K562 (cell line): Measurements from ENCODE around the gene MFAP5. TPM values are rescaled to one million over a fixed set of nuclear protein-coding genes. Genes with fewer than 3 reads are reported as not detected.
A peak's percentile ranks its signal among the peaks of the same experiment; 100 is the strongest.

ENCODE experiments used
- ATAC-seq: fragments of 200-7000 bp; cut with Tn5 transposase; 3 replicates; pipeline ENCODE4 v1.9.1; 2020; ENCODE audit warnings: moderate library complexity
- BruUV-seq: library from RNA; stranded (reverse); fragments of 400-500 nt; replicated peaks from 2 replicates; lab custom pipeline; 2021; lab: Mats Ljungman, UMichigan
- CTCF ChIA-PET: fragments of 300-600 bp; formaldehyde crosslinking; extraction: SDS; loops from one replicate; lab custom pipeline; 2021; ENCODE audit warnings: low intra/inter-chr PET ratio; lab: Yijun Ruan, JAX
- POLR2A ChIA-PET: fragments of 300-600, 350-650 bp; sonication (Branson Sonifier 250); formaldehyde crosslinking; extraction: SDS; loops from one replicate; lab custom pipeline; 2021; ENCODE audit warnings: antibody characterized with exemption, inconsistent platforms; lab: Yijun Ruan, JAX
- DNase-seq, 4 experiments: peaks; one replicate each; pipeline versions ENCODE4 v3.0.0 to v3.0.0-alpha.2; 2011 to 2018; ENCODE audit warnings: low spot score in 3 of 4, mixed read lengths in 3 of 4; ENCODE audit errors: extremely low read depth in 1 of 4
- FAIRE-seq: peaks from 2 replicates; lab custom pipeline; 2011; peaks lifted over from hg19 to GRCh38; lab: Jason Lieb, UNC
- H2AFZ ChIP-seq: 2 replicates; pipeline ENCODE4 v1.6.0; 2011; ENCODE audit warnings: low read depth, low read length, control low read depth, inconsistent platforms
- H3K27ac ChIP-seq: fragments of 200-600 bp; 3 replicates; pipeline ENCODE4 v1.8.0; 2011; ENCODE audit warnings: low read depth, mild to moderate bottlenecking, control low read depth, inconsistent platforms, low read length, moderate library complexity, mixed read lengths; ENCODE audit errors: extremely low read depth
- H3K27me3 ChIP-seq, 2 experiments: fragments of 300-600 bp in 1 of 2; 2 replicates in 1 of 2; 3 replicates in 1 of 2; pipeline versions ENCODE4 v1.6.0 to v1.8.0; 2011; ENCODE audit warnings: inconsistent platforms in 2 of 2, low read length in 2 of 2, mild to moderate bottlenecking in 1 of 2, mixed read lengths in 1 of 2, moderate library complexity in 1 of 2; ENCODE audit not compliant: control insufficient read depth in 2 of 2, insufficient read depth in 2 of 2
- H3K36me3 ChIP-seq: fragments of 300-600 bp; 3 replicates; pipeline ENCODE4 v1.8.0; 2011; ENCODE audit warnings: mild to moderate bottlenecking, low read length, inconsistent platforms; ENCODE audit not compliant: control insufficient read depth, insufficient read depth
- H3K4me1 ChIP-seq, 2 experiments: fragments of 200-600 bp in 1 of 2; replicated peaks in 1 of 2; 2 replicates in 1 of 2; 3 replicates in 1 of 2; pipeline versions ENCODE4 v1.5.1 to v1.8.0; 2011; ENCODE audit warnings: inconsistent platforms in 2 of 2, low read length in 2 of 2, mild to moderate bottlenecking in 1 of 2, mixed read lengths in 1 of 2, moderate library complexity in 1 of 2; ENCODE audit not compliant: control insufficient read depth in 2 of 2, insufficient read depth in 2 of 2
- H3K4me2 ChIP-seq: 2 replicates; pipeline ENCODE4 v1.6.1; 2011; ENCODE audit warnings: low read length, control low read depth, inconsistent platforms, mixed read lengths; ENCODE audit not compliant: insufficient read depth
- H3K4me3 ChIP-seq: fragments of 200-600 bp; sonication (generic), shearing (Covaris generic); 2 replicates; pipeline ENCODE4 v1.5.1; 2016; ENCODE audit warnings: control low read depth, inconsistent platforms
- H3K79me2 ChIP-seq: fragments of 200-600 bp; 3 replicates; pipeline ENCODE4 v1.8.0; 2011; ENCODE audit warnings: low read length, inconsistent platforms; ENCODE audit not compliant: control insufficient read depth, insufficient read depth
- H3K9ac ChIP-seq, 2 experiments: 2 replicates each; pipeline versions ENCODE4 v1.6.0 to v1.6.1; 2011; ENCODE audit warnings: low read depth in 2 of 2, low read length in 2 of 2, control low read depth in 1 of 2, inconsistent platforms in 1 of 2, mild to moderate bottlenecking in 1 of 2, mixed read lengths in 1 of 2; ENCODE audit not compliant: insufficient read depth in 1 of 2
- H3K9me1 ChIP-seq: one replicate; pipeline ENCODE4 v1.6.0; 2011; ENCODE audit warnings: inconsistent platforms, mild to moderate bottlenecking, low read length, moderate library complexity; ENCODE audit not compliant: control insufficient read depth, insufficient read depth
- H3K9me3 ChIP-seq: replicated peaks from 2 replicates; pipeline ENCODE4 v1.5.1; 2011; ENCODE audit warnings: low read depth, low read length, inconsistent platforms; ENCODE audit not compliant: control insufficient read depth, insufficient read depth
- H4K20me1 ChIP-seq: replicated peaks from 2 replicates; pipeline ENCODE4 v1.6.1; 2011; ENCODE audit warnings: low read length, inconsistent platforms, mixed read lengths; ENCODE audit not compliant: control insufficient read depth, insufficient read depth
- ARID2 ChIP-seq: fragments of 450-650 bp; IDR thresholded peaks from 2 replicates; pipeline ENCODE4 v1.6.1; 2017; ENCODE audit warnings: antibody characterized with exemption, mild to moderate bottlenecking
- CHD1 ChIP-seq: fragments of 200-600 bp; sonication (generic); IDR thresholded peaks from one replicate; pipeline ENCODE4 v1.6.1; 2012; ENCODE audit warnings: mild to moderate bottlenecking, moderate library complexity, low read length, inconsistent platforms
- DACH1 ChIP-seq: fragments of 450-650 bp; IDR thresholded peaks from 2 replicates; pipeline ENCODE4 v1.6.1; 2018; ENCODE audit not compliant: partially characterized antibody
- DIDO1 ChIP-seq: fragments of 450-650 bp; IDR thresholded peaks from 2 replicates; pipeline ENCODE4 v1.6.1; 2016; ENCODE audit warnings: low read depth, missing biosample characterization, missing genetic modification characterization
- HDAC2 ChIP-seq: fragments of 450-650 bp; IDR thresholded peaks from 2 replicates; pipeline ENCODE4 v1.6.1; 2016; ENCODE audit warnings: mild to moderate bottlenecking
- HMGN3 ChIP-seq: IDR thresholded peaks from 2 replicates; pipeline ENCODE4 v1.6.1; 2011; ENCODE audit warnings: borderline replicate concordance, low read depth, mild to moderate bottlenecking, mixed read lengths, low read length; ENCODE audit not compliant: insufficient read length; ENCODE audit errors: extremely low read depth
- HNRNPLL ChIP-seq: fragments of 200-400 bp; formaldehyde crosslinking; IDR thresholded peaks from 2 replicates; pipeline ENCODE4 v1.6.1; 2017; ENCODE audit warnings: low read length, low read depth, mild to moderate bottlenecking; ENCODE audit not compliant: poor library complexity, severe bottlenecking
- MTA1 ChIP-seq: fragments of 450-650 bp; IDR thresholded peaks from 2 replicates; pipeline ENCODE4 v1.6.1; 2017; ENCODE audit warnings: borderline replicate concordance
- RAD51 ChIP-seq: fragments of 450-650 bp; IDR thresholded peaks from 2 replicates; pipeline ENCODE4 v1.7.1; 2016; ENCODE audit warnings: low read depth, mild to moderate bottlenecking, borderline replicate concordance
- STAT5A ChIP-seq: IDR thresholded peaks from 2 replicates; pipeline ENCODE4 v1.6.1; 2012; ENCODE audit warnings: low read length, inconsistent platforms, borderline replicate concordance
- ZBTB8A ChIP-seq: fragments of 450-650 bp; IDR thresholded peaks from 2 replicates; pipeline ENCODE4 v1.6.1; 2018; ENCODE audit warnings: mild to moderate bottlenecking, moderate library complexity; ENCODE audit not compliant: partially characterized antibody
- ZNF41 ChIP-seq: fragments of 250-450 bp; sonication (Bioruptor Pico); conservative IDR thresholded peaks from 2 replicates; pipeline ENCODE4 v1.4.0; 2020; ENCODE audit warnings: mild to moderate bottlenecking
- WGBS: fragments of 100-300 bp; shearing (Covaris generic); methylation state at CpG from one replicate; pipeline ENCODE4 v1.1.6; 2016; ENCODE audit warnings: low coverage, mixed read lengths; ENCODE audit not compliant: insufficient coverage; ENCODE audit errors: missing lambda C conversion rate; 5-methylcytosine and 5-hydroxymethylcytosine counted together
- in situ Hi-C: fragments of 300-500 bp; cut with MboI; formaldehyde crosslinking; loops from 4 replicates; pipeline ENCODE4 v1.15.0; 2018; ENCODE audit warnings: inconsistent platforms, mixed read lengths
- intact Hi-C: fragments of 100-400 bp; cut with micrococcal nuclease; formaldehyde crosslinking; loops from 2 replicates; pipeline ENCODE4 v1.14.2; 2022
- polyA plus RNA-seq, 8 experiments: library from polyadenylated mRNA; depleted of rRNA in 4 of 8; stranded (reverse) in 5 of 8; unstranded in 3 of 8; fragments of >200 nt; fragmentation: Nextera tagmentation in 2 of 8; fragmentation: Illumina TruSeq in 1 of 8; extraction: Ambion mirVana in 2 of 8; extraction: Trizol in 1 of 8; gene quantifications; 2 replicates each; pipeline versions ENCODE4 v1.2.1 to v1.2.3, GENCODE V29; 2011 to 2014; ENCODE audit warnings: inconsistent platforms in 1 of 8, missing spikeins in 1 of 8
- total RNA-seq, 7 experiments: library from RNA; depleted of rRNA in 6 of 7; stranded (reverse); fragments of >200 nt in 6 of 7; fragmentation: Illumina TruSeq in 2 of 7; extraction: Trizol in 2 of 7; gene quantifications; 2 replicates each; pipeline versions ENCODE4 v1.2.1 to v1.2.3, GENCODE V29; 2011 to 2021; ENCODE audit warnings: low replicate concordance in 1 of 7
- TF ChIP-seq, protein P1 (sequence below): fragments of 450-650 bp; formaldehyde crosslinking; IDR thresholded peaks from 2 replicates; pipeline ENCODE4 v1.4.0; 2022; ENCODE audit warnings: missing genetic modification characterization
- TF ChIP-seq, protein P2 (sequence below): fragments of 250-450 bp; sonication (Bioruptor Pico); IDR thresholded peaks from 2 replicates; pipeline ENCODE4 v1.9.0; 2021; ENCODE audit warnings: mild to moderate bottlenecking, inconsistent platforms
- TF ChIP-seq, protein P3 (sequence below): fragments of 250-450 bp; sonication (Bioruptor Pico); IDR thresholded peaks from 2 replicates; pipeline ENCODE4 v1.8.0; 2021; ENCODE audit warnings: moderate library complexity, mild to moderate bottlenecking, inconsistent platforms

MFAP5 gene
- total and polyA plus RNA-seq, 9 of the 15 experiments (the other 6 are each of a cell fraction or from before 2014, with no cell fraction given) = not detected

DNA sequence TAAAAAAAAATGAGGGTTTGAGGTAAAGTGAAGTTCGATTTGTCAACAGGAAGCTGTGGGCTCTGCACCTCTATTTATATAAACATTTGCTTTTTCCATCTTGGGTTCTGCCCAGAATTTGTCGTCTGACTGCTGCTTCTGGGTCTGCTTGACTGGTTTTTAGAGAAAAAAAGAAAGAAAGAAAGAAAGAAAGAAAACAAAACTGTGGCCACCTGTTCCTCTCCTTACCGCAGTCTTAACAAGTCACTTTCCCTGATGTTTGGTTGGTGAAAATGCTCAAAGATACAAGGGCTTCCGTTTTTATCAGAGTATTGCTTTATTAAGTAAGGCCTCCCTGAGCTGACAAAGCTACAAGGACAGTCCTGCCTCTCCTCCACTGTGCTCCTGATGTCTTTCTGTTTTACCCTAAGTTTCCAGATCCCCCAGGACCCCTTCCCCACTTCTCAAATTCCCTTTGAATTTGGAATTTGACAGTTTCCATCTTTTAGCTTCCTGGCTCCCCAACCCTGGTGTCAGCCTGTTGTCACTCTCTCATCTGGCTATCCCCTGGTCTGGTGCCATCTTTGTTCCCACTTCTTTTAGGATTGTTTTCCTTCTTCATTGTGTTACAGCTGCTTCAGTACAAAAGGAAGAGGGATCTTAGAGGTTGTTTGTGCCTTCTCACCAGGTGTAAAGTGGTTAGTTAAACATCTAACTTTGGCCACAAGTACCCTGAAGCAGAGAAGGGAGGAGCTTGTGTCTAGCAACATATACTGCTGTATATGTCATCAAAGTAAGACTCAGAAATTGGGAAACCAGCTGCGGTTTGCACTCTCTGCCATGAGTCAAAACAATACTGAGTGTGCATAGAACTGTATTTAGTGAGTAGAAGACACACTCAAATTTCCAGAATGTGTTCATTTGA lies 18.0 kb downstream of the MFAP5 start (continued):
- TF ChIP-seq CHD1 (no peak), MTA1 (no peak), ARID2 (no peak), HMGN3 (no peak), ZNF41 (CRISPR knock-in tag) (no peak), RAD51 (no peak), ZBTB8A (no peak), DIDO1 (tag) (no peak)
- TF ChIP-seq, protein P1, sequence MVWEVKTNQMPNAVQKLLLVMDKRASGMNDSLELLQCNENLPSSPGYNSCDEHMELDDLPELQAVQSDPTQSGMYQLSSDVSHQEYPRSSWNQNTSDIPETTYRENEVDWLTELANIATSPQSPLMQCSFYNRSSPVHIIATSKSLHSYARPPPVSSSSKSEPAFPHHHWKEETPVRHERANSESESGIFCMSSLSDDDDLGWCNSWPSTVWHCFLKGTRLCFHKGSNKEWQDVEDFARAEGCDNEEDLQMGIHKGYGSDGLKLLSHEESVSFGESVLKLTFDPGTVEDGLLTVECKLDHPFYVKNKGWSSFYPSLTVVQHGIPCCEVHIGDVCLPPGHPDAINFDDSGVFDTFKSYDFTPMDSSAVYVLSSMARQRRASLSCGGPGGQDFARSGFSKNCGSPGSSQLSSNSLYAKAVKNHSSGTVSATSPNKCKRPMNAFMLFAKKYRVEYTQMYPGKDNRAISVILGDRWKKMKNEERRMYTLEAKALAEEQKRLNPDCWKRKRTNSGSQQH (CRISPR knock-in tag) = no peak

DNA sequence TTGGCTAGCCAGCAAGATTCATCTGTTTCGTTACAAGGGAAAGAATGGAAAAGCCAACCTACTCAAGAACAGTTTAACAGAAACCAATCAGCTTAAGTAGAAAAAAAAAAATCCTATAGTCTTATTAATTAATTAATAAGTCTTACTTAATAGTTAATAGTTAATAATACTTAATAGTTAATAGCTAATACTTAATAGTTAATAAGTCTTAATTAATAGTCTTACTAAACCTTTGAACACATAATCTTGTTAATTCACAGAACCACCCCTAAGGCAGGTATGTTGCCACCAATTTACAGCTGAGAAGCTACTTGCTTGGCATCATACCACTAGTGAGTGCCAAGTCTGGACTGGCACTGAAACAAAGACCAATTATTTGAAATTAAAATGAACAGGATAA lies 19.9 kb downstream of the MFAP5 start:
- BruUV-seq = no TSS peak
- 0% methylated on average over 1 of the region's 1 CpG for WGBS
- no peaks in the 10 kb centered on the region for H4K20me1 ChIP-seq
- in situ Hi-C loops = no loop called here
- no peak for DNase-seq
- H3K27me3 ChIP-seq = peaks cover 2 to 5% of the 10 kb centered on the region in 2 experiments; a peak in 3 of 5 replicates
- H3K79me2 ChIP-seq = no peaks in the 10 kb centered on the region
- no peak for ATAC-seq
- no peaks in the 10 kb centered on the region for H3K4me1 ChIP-seq
- ChIA-PET CTCF (no interaction called here), POLR2A (no interaction called here)
- no peaks in the 10 kb centered on the region for H3K9me1 ChIP-seq
- H3K27ac ChIP-seq = no peak overlapping the region
- no peaks in the 10 kb centered on the region for H3K9me3 ChIP-seq
- H3K36me3 ChIP-seq = no peaks in the 10 kb centered on the region
- H3K4me3 ChIP-seq = no peak overlapping the region
- H2AFZ ChIP-seq = no peak overlapping the region
- intact Hi-C loops = no loop called here
- no peak overlapping the region for H3K4me2 ChIP-seq
- no peak for FAIRE-seq
- no peak overlapping the region for H3K9ac ChIP-seq
- TF ChIP-seq DACH1 (peak; percentile 100), HDAC2 (no peak), HNRNPLL (no peak), STAT5A (no peak)
- TF ChIP-seq, protein P2, sequence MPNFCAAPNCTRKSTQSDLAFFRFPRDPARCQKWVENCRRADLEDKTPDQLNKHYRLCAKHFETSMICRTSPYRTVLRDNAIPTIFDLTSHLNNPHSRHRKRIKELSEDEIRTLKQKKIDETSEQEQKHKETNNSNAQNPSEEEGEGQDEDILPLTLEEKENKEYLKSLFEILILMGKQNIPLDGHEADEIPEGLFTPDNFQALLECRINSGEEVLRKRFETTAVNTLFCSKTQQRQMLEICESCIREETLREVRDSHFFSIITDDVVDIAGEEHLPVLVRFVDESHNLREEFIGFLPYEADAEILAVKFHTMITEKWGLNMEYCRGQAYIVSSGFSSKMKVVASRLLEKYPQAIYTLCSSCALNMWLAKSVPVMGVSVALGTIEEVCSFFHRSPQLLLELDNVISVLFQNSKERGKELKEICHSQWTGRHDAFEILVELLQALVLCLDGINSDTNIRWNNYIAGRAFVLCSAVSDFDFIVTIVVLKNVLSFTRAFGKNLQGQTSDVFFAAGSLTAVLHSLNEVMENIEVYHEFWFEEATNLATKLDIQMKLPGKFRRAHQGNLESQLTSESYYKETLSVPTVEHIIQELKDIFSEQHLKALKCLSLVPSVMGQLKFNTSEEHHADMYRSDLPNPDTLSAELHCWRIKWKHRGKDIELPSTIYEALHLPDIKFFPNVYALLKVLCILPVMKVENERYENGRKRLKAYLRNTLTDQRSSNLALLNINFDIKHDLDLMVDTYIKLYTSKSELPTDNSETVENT (CRISPR knock-in tag) = no peak
- TF ChIP-seq, protein P3, sequence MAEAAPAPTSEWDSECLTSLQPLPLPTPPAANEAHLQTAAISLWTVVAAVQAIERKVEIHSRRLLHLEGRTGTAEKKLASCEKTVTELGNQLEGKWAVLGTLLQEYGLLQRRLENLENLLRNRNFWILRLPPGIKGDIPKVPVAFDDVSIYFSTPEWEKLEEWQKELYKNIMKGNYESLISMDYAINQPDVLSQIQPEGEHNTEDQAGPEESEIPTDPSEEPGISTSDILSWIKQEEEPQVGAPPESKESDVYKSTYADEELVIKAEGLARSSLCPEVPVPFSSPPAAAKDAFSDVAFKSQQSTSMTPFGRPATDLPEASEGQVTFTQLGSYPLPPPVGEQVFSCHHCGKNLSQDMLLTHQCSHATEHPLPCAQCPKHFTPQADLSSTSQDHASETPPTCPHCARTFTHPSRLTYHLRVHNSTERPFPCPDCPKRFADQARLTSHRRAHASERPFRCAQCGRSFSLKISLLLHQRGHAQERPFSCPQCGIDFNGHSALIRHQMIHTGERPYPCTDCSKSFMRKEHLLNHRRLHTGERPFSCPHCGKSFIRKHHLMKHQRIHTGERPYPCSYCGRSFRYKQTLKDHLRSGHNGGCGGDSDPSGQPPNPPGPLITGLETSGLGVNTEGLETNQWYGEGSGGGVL (CRISPR knock-in tag) = no peak
